ENCODE data around the gene LMBRD1.

DNA sequence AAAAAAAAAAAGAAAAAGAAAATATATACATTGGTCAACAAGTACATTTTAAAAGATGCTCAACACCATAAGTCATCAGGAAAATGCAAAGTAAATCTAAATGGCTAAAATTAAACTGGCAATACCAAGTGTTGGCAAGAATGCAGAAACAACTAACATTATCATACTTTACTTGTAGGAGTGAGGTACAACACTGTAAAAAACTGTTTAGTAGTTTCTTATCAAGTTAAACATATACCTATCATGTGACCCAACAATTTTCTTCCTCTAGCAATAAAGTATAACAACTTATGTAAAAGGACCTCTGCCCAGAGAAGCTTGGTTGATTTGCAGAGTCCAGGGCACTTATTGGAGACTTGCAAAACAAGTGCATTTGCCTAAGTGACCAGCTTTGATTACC, 40.4 kb downstream of the LMBRD1 start:
- TF ChIP-seq CTCF (IDR thresholded peaks at IDR 0.05): no peak
- no peak for TF ChIP-seq POLR2A (IDR thresholded peaks at IDR 0.05)

Data from tibial nerve (tissue), 3 donors.